GM23338 (cell line): Measurements from ENCODE around the gene SAC3D1. TPM values are rescaled to one million over a fixed set of nuclear protein-coding genes. Genes with fewer than 3 reads are reported as not detected.

Experiments used
- ATAC-seq: fragments of 200-7000 bp; cut with Tn5 transposase; 3 replicates; pipeline ENCODE4 v1.9.1; 2020
- DNase-seq: peaks from one replicate; pipeline ENCODE4 v3.0.0-alpha.2; 2015; ENCODE audit warnings: low spot score
- H2AFZ ChIP-seq: fragments of 200-600 bp; sonication (generic); 2 replicates; pipeline ENCODE4 v1.8.0; 2016; ENCODE audit warnings: antibody characterized with exemption, mild to moderate bottlenecking, moderate library complexity
- H3F3A ChIP-seq: fragments of 200-600 bp; sonication (generic); replicated peaks from 2 replicates; pipeline ENCODE4 v1.8.0; 2017; ENCODE audit warnings: antibody characterized with exemption, mixed run types, low read depth
- H3K27ac ChIP-seq: fragments of 200-600 bp; sonication (generic); 2 replicates; pipeline ENCODE4 v1.6.1; 2016; ENCODE audit warnings: low read depth
- H3K27me3 ChIP-seq: fragments of 200-600 bp; sonication (generic); 2 replicates; pipeline ENCODE4 v1.8.0; 2016; ENCODE audit warnings: mild to moderate bottlenecking, mixed run types, moderate library complexity; ENCODE audit not compliant: insufficient read depth
- H3K36me3 ChIP-seq: fragments of 200-600 bp; sonication (generic); 2 replicates; pipeline ENCODE4 v1.8.0; 2016; ENCODE audit warnings: mild to moderate bottlenecking; ENCODE audit not compliant: insufficient read depth
- H3K4me1 ChIP-seq: fragments of 200-600 bp; sonication (generic); 2 replicates; pipeline ENCODE4 v1.8.0; 2016; ENCODE audit warnings: mild to moderate bottlenecking, moderate library complexity; ENCODE audit not compliant: insufficient read depth
- H3K4me2 ChIP-seq: fragments of 200-600 bp; sonication (generic); 2 replicates; pipeline ENCODE4 v1.7.1; 2017; ENCODE audit warnings: mixed run types
- H3K4me3 ChIP-seq: fragments of 200-600 bp; sonication (generic); 2 replicates; pipeline ENCODE4 v1.6.1; 2016; ENCODE audit warnings: mixed run types
- H3K79me2 ChIP-seq: fragments of 200-600 bp; sonication (generic); replicated peaks from 2 replicates; pipeline ENCODE4 v1.8.0; 2017; ENCODE audit warnings: mild to moderate bottlenecking; ENCODE audit not compliant: insufficient read depth
- H3K9me2 ChIP-seq: fragments of 200-600 bp; sonication (generic); 2 replicates; pipeline ENCODE4 v1.8.0; 2017; ENCODE audit not compliant: insufficient read depth
- H4K20me1 ChIP-seq: fragments of 200-600 bp; sonication (generic); replicated peaks from 2 replicates; pipeline ENCODE4 v1.8.0; 2017; ENCODE audit warnings: mild to moderate bottlenecking; ENCODE audit not compliant: insufficient read depth
- H3K27ac Mint-ChIP-seq: 2 replicates; pipeline ENCODE4 v1.8.0; 2020; ENCODE audit warnings: inconsistent platforms, mild to moderate bottlenecking, moderate library complexity, mixed read lengths
- H3K27me3 Mint-ChIP-seq: 3 replicates; pipeline ENCODE4 v1.8.0; 2022; ENCODE audit warnings: low read depth, mild to moderate bottlenecking, moderate library complexity, mixed read lengths, inconsistent platforms; ENCODE audit not compliant: insufficient read depth, poor library complexity
- H3K36me3 Mint-ChIP-seq: 3 replicates; pipeline ENCODE4 v1.8.0; 2021; ENCODE audit warnings: low read depth, mild to moderate bottlenecking, inconsistent platforms, moderate library complexity, mixed read lengths
- H3K4me1 Mint-ChIP-seq: 3 replicates; pipeline ENCODE4 v1.8.0; 2020; ENCODE audit warnings: mild to moderate bottlenecking, inconsistent platforms, mixed read lengths
- H3K4me3 Mint-ChIP-seq: 3 replicates; pipeline ENCODE4 v1.8.0; 2021; ENCODE audit warnings: moderate library complexity, mild to moderate bottlenecking, inconsistent platforms, mixed read lengths
- H3K9me3 Mint-ChIP-seq: 3 replicates; pipeline ENCODE4 v1.8.0; 2020; ENCODE audit warnings: moderate library complexity, mild to moderate bottlenecking, inconsistent platforms, mixed read lengths
- CREB1 ChIP-seq: fragments of 250-450 bp; sonication (Bioruptor Pico); IDR thresholded peaks from 2 replicates; pipeline ENCODE4 v1.5.0; 2020; ENCODE audit warnings: low read depth, mild to moderate bottlenecking, moderate library complexity
- CTCF ChIP-seq, 2 experiments: fragments of 200-600 bp in 1 of 2; sonication (generic) in 1 of 2; conservative IDR thresholded peaks; 2 replicates each; pipeline versions ENCODE4 v1.5.1 to v1.6.1; 2016 to 2017; ENCODE audit warnings: antibody characterized with exemption in 2 of 2, low read depth in 2 of 2, mild to moderate bottlenecking in 2 of 2, moderate library complexity in 1 of 2
- ETS1 ChIP-seq: IDR thresholded peaks from 2 replicates; pipeline ENCODE4 v1.6.1; 2016; ENCODE audit warnings: antibody characterized with exemption
- EZH2 ChIP-seq: fragments of 200-600 bp; sonication (generic); IDR thresholded peaks from one replicate; pipeline ENCODE4 v1.8.0; 2017; ENCODE audit warnings: antibody characterized with exemption, mild to moderate bottlenecking, low read depth; ENCODE audit not compliant: unreplicated experiment
- EZH2phosphoT487 ChIP-seq: fragments of 200-600 bp; sonication (generic); IDR thresholded peaks from one replicate; pipeline ENCODE4 v1.8.1; 2018; ENCODE audit warnings: antibody characterized with exemption; ENCODE audit not compliant: unreplicated experiment
- JUNB ChIP-seq: IDR thresholded peaks from one replicate; pipeline ENCODE4 v1.6.1; 2016; ENCODE audit warnings: antibody characterized with exemption; ENCODE audit not compliant: unreplicated experiment
- POLR2AphosphoS5 ChIP-seq: IDR thresholded peaks from 2 replicates; pipeline ENCODE4 v1.6.1; 2016; ENCODE audit warnings: antibody characterized with exemption, low read depth
- STAT1 ChIP-seq: IDR thresholded peaks from one replicate; pipeline ENCODE4 v1.6.1; 2016; ENCODE audit warnings: antibody characterized with exemption; ENCODE audit not compliant: unreplicated experiment
- ZNF114 ChIP-seq: fragments of 250-450 bp; sonication (Bioruptor Pico); IDR thresholded peaks from 2 replicates; pipeline ENCODE4 v1.5.0; 2020; ENCODE audit warnings: mild to moderate bottlenecking, moderate library complexity
- polyA plus RNA-seq: library from polyadenylated mRNA; unstranded; fragments of >200 nt; fragmentation: Nextera tagmentation; extraction: Ambion mirVana; gene quantifications from 2 replicates; pipeline ENCODE4 v1.2.1, GENCODE V29; 2016
- total RNA-seq: library from RNA; depleted of rRNA; stranded (reverse); fragments of >200 nt; shearing (Covaris generic); gene quantifications from 2 replicates; pipeline ENCODE4 v1.2.3, GENCODE V29; 2014

Gene SAC3D1
- total and polyA plus RNA-seq, 2 experiments from 2014 or later, result 21.6 to 30.3 TPM

- no peak for TF ChIP-seq CTCF (conservative IDR thresholded peaks at IDR 0.05; ENCODE audit: low read depth in 2 of 2)
Measured at GRCh38 chr11:65045728-65046127, 4.7 kb downstream of the SAC3D1 start (continued).

GRCh38 chr11:65047581-65048422 is 6.8 kb downstream of the SAC3D1 start:
- DNase-seq (peak; percentile 58), ATAC-seq (peak; percentile 71)
- Histone ChIP-seq H4K20me1 (peaks cover 8% of the 10 kb centered on the region), H3K27ac (no peak overlapping the region), H3K79me2 (peaks cover 8% of the 10 kb centered on the region), H3K4me1 (peaks cover 3% of the 10 kb centered on the region; the same call in 1 of the 2 replicates), H3K36me3 (no peaks in the 10 kb centered on the region), H3K4me3 (peak overlapping the region; percentile 65), H3F3A (0 out of 2 replicates have a peak, but pooled peaks cover 4% of the 10 kb centered on the region), H3K4me2 (peak overlapping the region; percentile 89), H3K27me3 (peaks cover 7% of the 10 kb centered on the region; the same call in 1 of the 2 replicates), H2AFZ (peak overlapping the region; percentile 99), H3K9me2 (no peaks in the 10 kb centered on the region)
- no peak overlapping the region for H3K27ac Mint-ChIP-seq
- peaks cover 8% of the 10 kb centered on the region for H3K27me3 Mint-ChIP-seq
- no peak for TF ChIP-seq CTCF (conservative IDR thresholded peaks at IDR 0.05; ENCODE audit: low read depth in 2 of 2)
- TF ChIP-seq POLR2AphosphoS5, result peak; percentile 19; the same call in 1 of the 2 replicates
- H3K4me1 Mint-ChIP-seq, result peaks cover 11% of the 10 kb centered on the region
- H3K36me3 Mint-ChIP-seq, result peaks cover 12% of the 10 kb centered on the region
- H3K9me3 Mint-ChIP-seq, result no peaks in the 10 kb centered on the region
- peak overlapping the region; percentile 70 for H3K4me3 Mint-ChIP-seq

GRCh38 chr11:65051398-65051858 is 10.4 kb downstream of the SAC3D1 start:
- peaks cover 9% of the 10 kb centered on the region for H3K4me1 Mint-ChIP-seq
- no peak overlapping the region for H3K27ac Mint-ChIP-seq
- H3K36me3 Mint-ChIP-seq, result no peaks in the 10 kb centered on the region
- no peaks in the 10 kb centered on the region for H3K79me2 ChIP-seq
- no peak overlapping the region for H3K4me2 ChIP-seq
- ATAC-seq, result no peak
- H3K4me3 ChIP-seq, result no peak overlapping the region
- H3K27ac ChIP-seq, result no peak overlapping the region
- no peaks in the 10 kb centered on the region; the same call in 1 of the 2 replicates for H4K20me1 ChIP-seq
- peaks cover 7% of the 10 kb centered on the region; the same call in 1 of the 2 replicates for H3K27me3 ChIP-seq
- 0 out of 2 replicates have a peak, but pooled peaks cover 3% of the 10 kb centered on the region for H3F3A ChIP-seq
- H3K9me3 Mint-ChIP-seq, result no peaks in the 10 kb centered on the region
- DNase-seq, result no peak
- H3K4me1 ChIP-seq, result peaks cover 3% of the 10 kb centered on the region; the same call in 1 of the 2 replicates
- H3K27me3 Mint-ChIP-seq, result peaks cover 3% of the 10 kb centered on the region
- no peak overlapping the region for H2AFZ ChIP-seq
- no peaks in the 10 kb centered on the region for H3K36me3 ChIP-seq
- no peaks in the 10 kb centered on the region for H3K9me2 ChIP-seq
- no peak overlapping the region for H3K4me3 Mint-ChIP-seq
- no peak for TF ChIP-seq EZH2phosphoT487
- no peak for TF ChIP-seq ETS1
- TF ChIP-seq STAT1, result no peak
- no peak for TF ChIP-seq EZH2
- TF ChIP-seq ZNF114 (CRISPR knock-in tag), result no peak
- no peak for TF ChIP-seq JUNB
- TF ChIP-seq CREB1 (CRISPR knock-in tag), result no peak
- no peak for TF ChIP-seq CTCF (conservative IDR thresholded peaks at IDR 0.05; ENCODE audit: low read depth in 2 of 2)
- no peak for TF ChIP-seq POLR2AphosphoS5
